Measurements from ENCODE around the gene KCNJ5.

GRCh38 chr11:128891913-128892398 lies 800 bp downstream of the KCNJ5 start:
- no peak for TF ChIP-seq CTCF (IDR thresholded peaks at IDR 0.05)
- no peak for TF ChIP-seq POLR2AphosphoS5 (IDR thresholded peaks at IDR 0.05; ENCODE audit: insufficient read depth in 1 of 2, low read depth in 1 of 2)

Data from vagina (tissue), 2 donors.